A673 (cell line): ENCODE results near the gene TBC1D8B. TPM values are rescaled to one million over a fixed set of nuclear protein-coding genes. Genes with fewer than 3 reads are reported as not detected.

Source experiments
- BruUV-seq: library from RNA; stranded (reverse); fragments of 400-500 nt; replicated peaks from 2 replicates; lab custom pipeline; 2021; lab: Mats Ljungman, UMichigan
- CTCF ChIA-PET: fragments of 300-600 bp; sonication (Branson Sonifier 250); formaldehyde crosslinking; loops from one replicate; lab custom pipeline; 2022; ENCODE audit warnings: antibody characterized with exemption; lab: Charles Lee
- POLR2A ChIA-PET: fragments of 300-600 bp; sonication (Branson Sonifier 250); formaldehyde crosslinking; loops from one replicate; lab custom pipeline; 2022; ENCODE audit warnings: antibody characterized with exemption; ENCODE audit not compliant: low non-redundant PET; lab: Charles Lee
- DNase-seq: peaks from one replicate; pipeline ENCODE4 v3.0.0-alpha.2; 2015; ENCODE audit warnings: low spot score
- H3K27ac ChIP-seq: fragments of 200-600 bp; sonication (generic); 2 replicates; pipeline ENCODE4 v1.5.1; 2016; ENCODE audit warnings: mixed run types, low read depth, mild to moderate bottlenecking, mixed read lengths, antibody characterized with exemption, low read length; ENCODE audit not compliant: poor library complexity, severe bottlenecking
- H3K27me3 ChIP-seq: fragments of 200-600 bp; sonication (generic); replicated peaks from 2 replicates; pipeline ENCODE4 v1.6.1; 2017; ENCODE audit warnings: mixed run types, low read depth, mild to moderate bottlenecking, mixed read lengths, antibody characterized with exemption, low read length; ENCODE audit not compliant: insufficient read depth, poor library complexity
- H3K36me3 ChIP-seq: fragments of 200-600 bp; sonication (generic); 2 replicates; pipeline ENCODE4 v1.6.1; 2016; ENCODE audit warnings: mixed run types, mild to moderate bottlenecking, mixed read lengths, antibody characterized with exemption, low read length; ENCODE audit not compliant: insufficient read depth, poor library complexity, severe bottlenecking
- H3K4me1 ChIP-seq: fragments of 200-600 bp; sonication (generic); 2 replicates; pipeline ENCODE4 v1.6.1; 2017; ENCODE audit warnings: mixed run types, mild to moderate bottlenecking, mixed read lengths, antibody characterized with exemption, low read length; ENCODE audit not compliant: insufficient read depth, poor library complexity, severe bottlenecking
- H3K4me3 ChIP-seq: fragments of 200-600 bp; sonication (generic); 2 replicates; pipeline ENCODE4 v1.5.1; 2016; ENCODE audit warnings: low read depth, mixed run types, mild to moderate bottlenecking, mixed read lengths, low read length; ENCODE audit not compliant: poor library complexity, severe bottlenecking
- H3K9me3 ChIP-seq: fragments of 200-600 bp; sonication (generic); 2 replicates; pipeline ENCODE4 v1.6.1; 2016; ENCODE audit warnings: mixed run types, low read depth, mild to moderate bottlenecking, mixed read lengths, antibody characterized with exemption, low read length; ENCODE audit not compliant: poor library complexity, severe bottlenecking
- EZH2 ChIP-seq: fragments of 200-600 bp; sonication (generic); IDR thresholded peaks from 2 replicates; pipeline ENCODE4 v1.6.1; 2017; ENCODE audit warnings: borderline replicate concordance, low read depth, mild to moderate bottlenecking, mixed read lengths, antibody characterized with exemption, low read length; ENCODE audit not compliant: poor library complexity, severe bottlenecking
- intact Hi-C: fragments of 100-400 bp; cut with micrococcal nuclease; formaldehyde crosslinking; loops from one replicate; pipeline ENCODE4 v1.10.0; 2022; ENCODE audit not compliant: unreplicated experiment
- total RNA-seq: library from RNA; stranded (reverse); gene quantifications from 2 replicates; pipeline ENCODE4 v1.2.3, GENCODE V29; 2021
- TF ChIP-seq, protein P1 (sequence below): fragments of 300-800, 200-600 bp; sonication (generic); conservative IDR thresholded peaks from 2 replicates; pipeline ENCODE4 v1.5.1; 2017; ENCODE audit warnings: low read depth, mild to moderate bottlenecking, antibody characterized with exemption, low read length, moderate library complexity, mixed read lengths

Gene TBC1D8B
- total RNA-seq, 1 experiment from 2014 or later, result 0.41 TPM

DNA sequence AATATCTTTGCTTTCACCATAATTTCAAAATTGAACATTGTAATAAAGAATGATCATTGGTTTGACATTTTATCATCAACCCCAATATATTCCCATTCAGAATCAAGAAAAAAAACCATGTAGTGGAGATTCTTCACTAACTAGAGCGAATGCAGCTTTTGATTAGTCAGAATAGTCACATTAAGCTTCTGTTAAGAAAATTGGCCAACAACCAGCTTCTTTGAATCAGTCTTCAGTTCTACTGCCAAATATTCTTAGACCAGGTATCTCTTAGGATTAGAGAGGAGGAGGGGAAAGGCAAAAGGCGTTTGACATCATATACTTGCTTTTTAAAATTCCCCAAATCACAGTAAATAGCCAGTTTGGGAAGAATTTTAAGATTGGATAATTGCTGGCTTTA lies 22.2 kb upstream of the TBC1D8B start:
- BruUV-seq, result no TSS peak
- DNase-seq, result no peak
- intact Hi-C loops, result no loop called here

DNA sequence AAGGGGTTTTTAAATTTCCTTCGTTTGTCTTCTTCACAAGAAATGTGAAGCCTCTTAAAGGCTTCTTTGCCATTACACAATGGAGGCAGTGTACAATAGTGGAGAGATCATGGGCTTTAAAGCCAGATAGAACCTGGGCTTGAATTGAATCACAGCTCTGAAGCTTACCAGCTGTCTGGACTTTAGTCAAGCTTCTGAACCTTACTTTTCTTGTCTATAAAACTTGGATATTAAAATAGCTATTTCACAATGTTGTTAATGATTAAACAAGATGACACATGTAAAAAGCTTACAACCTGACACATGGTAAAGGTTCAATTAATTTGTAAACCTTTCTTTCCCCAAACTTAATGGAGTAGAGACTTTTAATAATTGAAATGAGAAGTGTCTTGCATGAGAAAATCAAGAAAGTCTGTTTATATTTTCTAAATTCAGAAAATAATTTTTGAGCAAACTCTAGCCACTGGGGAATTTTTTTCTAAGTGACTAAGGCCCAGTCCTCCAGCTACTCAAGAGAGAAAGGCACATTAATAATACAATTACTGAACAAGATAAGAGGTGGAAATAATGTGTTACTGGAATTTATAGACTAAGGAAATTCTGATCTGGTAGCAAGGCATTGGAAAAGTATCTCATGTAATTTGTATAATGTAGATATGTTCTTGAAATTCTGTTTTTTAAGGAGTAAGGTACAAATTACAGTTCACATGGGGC lies 21.7 kb upstream of the TBC1D8B start:
- Histone ChIP-seq H3K27ac (no peak overlapping the region), H3K27me3 (peaks cover 23% of the 10 kb centered on the region), H3K36me3 (no peaks in the 10 kb centered on the region), H3K4me1 (no peaks in the 10 kb centered on the region), H3K9me3 (no peaks in the 10 kb centered on the region), H3K4me3 (no peak overlapping the region)
- ChIA-PET CTCF (no interaction called here), POLR2A (no interaction called here)
- BruUV-seq, result no TSS peak
- TF ChIP-seq, protein P1, sequence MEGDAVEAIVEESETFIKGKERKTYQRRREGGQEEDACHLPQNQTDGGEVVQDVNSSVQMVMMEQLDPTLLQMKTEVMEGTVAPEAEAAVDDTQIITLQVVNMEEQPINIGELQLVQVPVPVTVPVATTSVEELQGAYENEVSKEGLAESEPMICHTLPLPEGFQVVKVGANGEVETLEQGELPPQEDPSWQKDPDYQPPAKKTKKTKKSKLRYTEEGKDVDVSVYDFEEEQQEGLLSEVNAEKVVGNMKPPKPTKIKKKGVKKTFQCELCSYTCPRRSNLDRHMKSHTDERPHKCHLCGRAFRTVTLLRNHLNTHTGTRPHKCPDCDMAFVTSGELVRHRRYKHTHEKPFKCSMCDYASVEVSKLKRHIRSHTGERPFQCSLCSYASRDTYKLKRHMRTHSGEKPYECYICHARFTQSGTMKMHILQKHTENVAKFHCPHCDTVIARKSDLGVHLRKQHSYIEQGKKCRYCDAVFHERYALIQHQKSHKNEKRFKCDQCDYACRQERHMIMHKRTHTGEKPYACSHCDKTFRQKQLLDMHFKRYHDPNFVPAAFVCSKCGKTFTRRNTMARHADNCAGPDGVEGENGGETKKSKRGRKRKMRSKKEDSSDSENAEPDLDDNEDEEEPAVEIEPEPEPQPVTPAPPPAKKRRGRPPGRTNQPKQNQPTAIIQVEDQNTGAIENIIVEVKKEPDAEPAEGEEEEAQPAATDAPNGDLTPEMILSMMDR, result no peak
- no peak for TF ChIP-seq EZH2
- intact Hi-C loops, result no loop called here
- no peak for DNase-seq

More for the DNA sequence above, 22.2 kb upstream of the TBC1D8B start:
- POLR2A ChIA-PET, result no interaction called here
- TF ChIP-seq, protein P1, result no peak
- no peak for TF ChIP-seq EZH2
- H3K4me1 ChIP-seq, result no peaks in the 10 kb centered on the region
- CTCF ChIA-PET, result no interaction called here
- no peaks in the 10 kb centered on the region for H3K36me3 ChIP-seq
- H3K27me3 ChIP-seq, result peaks cover 22% of the 10 kb centered on the region
- H3K9me3 ChIP-seq, result no peaks in the 10 kb centered on the region
- no peak overlapping the region for H3K4me3 ChIP-seq
- no peak overlapping the region for H3K27ac ChIP-seq

DNA sequence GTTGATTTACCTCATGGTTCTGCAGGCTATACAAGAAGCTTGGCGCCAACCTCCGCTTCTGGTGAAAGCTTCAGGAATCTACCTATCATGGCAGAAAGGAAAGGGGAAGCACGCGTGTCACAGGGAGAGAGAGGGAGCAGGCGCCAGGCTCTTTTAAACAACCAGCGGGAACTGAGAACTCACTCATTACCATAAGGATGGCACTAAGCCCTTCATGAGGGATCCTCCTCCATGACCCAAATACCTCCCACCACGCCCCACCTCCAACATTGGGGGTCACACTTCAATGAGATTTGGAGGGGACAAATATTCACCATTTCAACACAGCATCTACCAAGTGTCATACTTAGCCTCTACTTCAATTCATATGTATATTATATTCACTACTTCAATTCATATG lies 18.8 kb upstream of the TBC1D8B start:
- Histone ChIP-seq H3K27ac (no peak overlapping the region), H3K27me3 (peaks cover 23% of the 10 kb centered on the region), H3K36me3 (no peaks in the 10 kb centered on the region), H3K4me3 (no peak overlapping the region), H3K9me3 (no peaks in the 10 kb centered on the region), H3K4me1 (no peaks in the 10 kb centered on the region)
- TF ChIP-seq EZH2, result no peak
- TF ChIP-seq, protein P1, result no peak
- intact Hi-C loops, result no loop called here
- BruUV-seq, result no TSS peak
- POLR2A ChIA-PET, result no interaction called here
- DNase-seq, result no peak
- CTCF ChIA-PET, result no interaction called here
